MCF 10A (cell line): ENCODE data around the gene LDLRAD4. TPM values are rescaled to one million over a fixed set of nuclear protein-coding genes. Genes with fewer than 3 reads are reported as not detected.

Source experiments
- BruUV-seq: library from RNA; stranded (reverse); fragments of 400-500 nt; replicated peaks from 2 replicates; lab custom pipeline; 2021; lab: Mats Ljungman, UMichigan
- CTCF ChIA-PET: fragments of 300-600 bp; sonication (Branson Sonifier 250); formaldehyde crosslinking; extraction: SDS; loops from one replicate; lab custom pipeline; 2021; ENCODE audit warnings: antibody characterized with exemption, inconsistent platforms; lab: Yijun Ruan, JAX
- POLR2A ChIA-PET: fragments of 300-600, 350-650 bp; sonication (Branson Sonifier 250); formaldehyde crosslinking; extraction: SDS; loops from one replicate; lab custom pipeline; 2020; ENCODE audit warnings: antibody characterized with exemption, inconsistent platforms; lab: Yijun Ruan, JAX
- DNase-seq: peaks from one replicate; pipeline ENCODE4 v3.0.0-alpha.2; 2018; ENCODE audit not compliant: unreplicated experiment
- H3K27ac Mint-ChIP-seq: one replicate; pipeline ENCODE4 v1.8.0; 2022; ENCODE audit warnings: mild to moderate bottlenecking, low read depth, mixed read lengths; ENCODE audit not compliant: unreplicated experiment
- H3K27me3 Mint-ChIP-seq: one replicate; pipeline ENCODE4 v1.8.0; 2022; ENCODE audit warnings: mixed read lengths; ENCODE audit not compliant: insufficient read depth, unreplicated experiment
- H3K36me3 Mint-ChIP-seq: one replicate; pipeline ENCODE4 v1.8.0; 2022; ENCODE audit warnings: mild to moderate bottlenecking, moderate library complexity, mixed read lengths; ENCODE audit not compliant: insufficient read depth, unreplicated experiment
- H3K4me1 Mint-ChIP-seq: one replicate; pipeline ENCODE4 v1.8.0; 2022; ENCODE audit warnings: mixed read lengths; ENCODE audit not compliant: insufficient read depth, unreplicated experiment
- H3K4me3 Mint-ChIP-seq: one replicate; pipeline ENCODE4 v1.8.0; 2022; ENCODE audit warnings: mild to moderate bottlenecking, moderate library complexity, mixed read lengths; ENCODE audit not compliant: unreplicated experiment
- H3K9me3 Mint-ChIP-seq: one replicate; pipeline ENCODE4 v1.8.0; 2022; ENCODE audit warnings: mixed read lengths; ENCODE audit not compliant: unreplicated experiment
- CTCF ChIP-seq: fragments of 200-600 bp; IDR thresholded peaks from one replicate; pipeline ENCODE4 v1.8.0; 2022; ENCODE audit warnings: antibody characterized with exemption, mild to moderate bottlenecking; ENCODE audit not compliant: unreplicated experiment
- intact Hi-C: fragments of 100-400 bp; cut with micrococcal nuclease; formaldehyde crosslinking; loops from 2 replicates; pipeline ENCODE4 v1.14.1; 2022
- total RNA-seq: library from RNA; stranded (reverse); gene quantifications from 2 replicates; pipeline ENCODE4 v1.2.3, GENCODE V29; 2022

The LDLRAD4 gene
- total RNA-seq, 1 experiment from 2014 or later, result not detected

DNA sequence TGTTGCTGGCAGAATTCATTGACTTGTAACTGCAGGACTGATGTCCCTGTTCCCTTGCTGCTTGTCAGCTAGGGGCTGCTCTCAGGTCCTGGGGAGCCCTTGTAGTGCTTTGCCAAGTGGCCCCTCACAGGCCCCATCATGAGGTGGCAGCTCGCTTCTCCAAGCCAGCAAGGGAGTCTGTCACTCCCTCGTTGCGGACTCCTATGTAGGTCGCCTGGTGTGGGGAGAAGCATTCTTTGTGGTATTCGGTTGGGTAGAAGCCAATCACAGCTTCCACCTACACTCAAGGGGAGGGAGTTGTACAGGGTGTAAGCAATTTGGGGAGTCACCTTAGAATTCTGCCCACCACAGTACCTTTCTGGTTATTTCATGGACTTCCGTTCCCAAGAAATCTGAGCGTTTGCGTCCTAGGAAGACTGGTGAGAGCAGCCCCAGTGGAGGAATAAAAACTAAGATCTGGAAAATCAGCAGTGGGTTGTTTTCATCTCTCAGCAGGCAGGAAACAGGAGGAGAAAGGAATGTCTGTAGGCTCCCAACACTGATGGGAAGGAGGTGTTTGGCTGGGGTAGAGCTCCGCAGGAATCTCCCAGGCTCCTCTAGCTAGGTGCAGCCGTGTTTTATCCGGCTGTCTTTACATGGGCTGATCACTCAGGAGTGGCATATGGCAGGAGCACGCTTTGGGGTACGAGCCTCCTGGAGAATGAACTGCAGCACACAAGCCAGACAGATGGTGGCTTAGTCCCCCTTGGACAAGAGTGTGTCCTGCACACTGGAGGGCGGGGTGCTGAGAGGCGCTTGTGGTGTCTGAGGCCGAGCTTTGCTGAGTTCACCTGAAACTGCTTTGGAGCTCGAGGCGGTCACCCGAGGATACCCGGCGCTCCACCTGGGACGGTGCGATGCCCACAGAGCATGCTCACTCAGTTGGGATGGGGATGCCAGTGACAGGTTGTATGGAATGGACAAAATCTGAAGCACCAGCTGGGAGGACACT is 58.3 kb downstream of the LDLRAD4 start:
- ChIA-PET CTCF (interaction anchor here (0.6 kb wide), 1 partner anchor 9 kb away, joined by 3 read pairs; no protein-coding TSS in a partner anchor), POLR2A (interaction anchor here (0.7 kb wide), 1 partner anchor 9 kb away, joined by 3 read pairs; no protein-coding TSS in a partner anchor)
- intact Hi-C loops, result no loop called here
- no peak for DNase-seq
- BruUV-seq, result no TSS peak
- peaks cover 7% of the 10 kb centered on the region for H3K9me3 Mint-ChIP-seq
- H3K27me3 Mint-ChIP-seq, result no peaks in the 10 kb centered on the region
- no peaks in the 10 kb centered on the region for H3K36me3 Mint-ChIP-seq
- no peak overlapping the region for H3K4me3 Mint-ChIP-seq
- H3K4me1 Mint-ChIP-seq, result no peaks in the 10 kb centered on the region
- TF ChIP-seq CTCF, result no peak
- H3K27ac Mint-ChIP-seq, result no peak overlapping the region

DNA sequence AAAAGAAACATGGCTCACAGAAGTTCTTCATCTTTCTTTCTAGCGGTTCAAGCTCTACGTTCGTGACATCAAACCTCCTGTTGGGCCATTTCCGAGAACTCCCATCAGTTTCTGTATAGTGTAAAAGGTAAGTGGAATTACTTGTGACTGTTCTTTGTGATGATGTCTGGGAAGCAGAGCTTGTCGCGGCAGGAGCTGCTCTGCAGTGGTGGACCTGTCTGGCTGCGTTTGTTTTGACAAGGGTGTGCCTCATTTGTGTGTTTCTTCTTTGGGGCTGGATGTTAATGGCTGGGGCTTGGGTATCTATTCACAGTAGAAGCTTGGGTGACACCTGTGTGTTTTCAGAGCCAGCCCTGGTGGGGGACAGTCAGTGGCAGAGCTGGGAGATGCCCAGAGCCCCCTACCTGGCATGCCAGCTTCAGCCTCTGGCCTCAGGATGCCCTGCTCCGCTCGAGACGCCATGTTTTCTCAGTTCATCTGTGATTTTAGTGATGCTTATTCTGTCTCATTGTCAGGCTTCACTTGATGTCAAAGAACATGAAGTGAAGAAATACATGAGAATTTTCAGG is 59.6 kb downstream of the LDLRAD4 start:
- intact Hi-C loops, result no loop called here
- no peak for TF ChIP-seq CTCF
- Mint-ChIP-seq H3K27me3 (no peaks in the 10 kb centered on the region), H3K4me3 (no peak overlapping the region), H3K27ac (no peak overlapping the region), H3K4me1 (no peaks in the 10 kb centered on the region), H3K36me3 (no peaks in the 10 kb centered on the region), H3K9me3 (peaks cover 7% of the 10 kb centered on the region)
- DNase-seq, result no peak
- ChIA-PET POLR2A (interaction anchor here (0.7 kb wide), 1 partner anchor 32 kb away, joined by 3 read pairs; no protein-coding TSS in a partner anchor), CTCF (no interaction called here)
- no TSS peak for BruUV-seq

DNA sequence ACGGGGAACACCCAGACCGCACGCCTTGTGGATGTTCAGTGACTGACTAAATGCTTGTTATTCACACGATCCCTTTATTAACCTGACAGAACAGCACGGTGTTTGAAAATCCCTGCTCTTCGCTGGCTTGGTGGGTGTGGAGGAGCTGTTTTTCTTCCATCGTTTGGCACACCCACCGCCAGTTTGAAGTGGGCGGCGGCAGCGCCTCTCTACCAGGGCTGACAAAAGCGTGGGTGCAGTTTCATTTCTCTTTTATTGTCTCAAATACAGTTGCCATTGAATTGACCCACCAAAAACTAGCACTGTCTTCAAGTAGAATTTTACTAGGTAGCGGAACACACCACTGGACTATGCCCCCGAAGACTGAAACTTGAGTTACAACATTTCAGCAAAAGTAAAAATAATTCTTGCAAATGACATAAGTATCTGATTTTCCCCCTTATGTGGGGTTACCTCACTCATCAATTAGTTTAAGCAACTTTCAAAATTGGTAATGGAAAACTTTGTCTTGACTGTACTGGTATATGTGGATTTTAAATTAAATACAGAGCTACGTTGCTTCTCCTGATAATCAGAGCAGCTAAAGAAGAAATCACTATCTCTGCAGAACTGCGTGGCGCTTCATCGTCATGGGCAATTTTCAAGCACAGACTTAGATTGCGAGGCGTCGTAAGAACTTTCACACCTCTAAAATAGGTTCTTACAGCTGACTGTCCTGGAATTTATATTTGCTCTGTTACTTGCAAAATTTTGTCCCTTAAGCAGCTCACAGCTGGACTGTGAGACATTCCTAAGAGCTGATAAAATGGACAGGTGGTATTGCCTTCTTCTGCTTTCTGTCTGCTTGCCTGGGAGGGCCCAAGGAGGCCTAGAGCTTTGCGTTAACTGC is 60.9 kb downstream of the LDLRAD4 start:
- no TSS peak for BruUV-seq
- intact Hi-C loops, result no loop called here
- H3K9me3 Mint-ChIP-seq, result peaks cover 2% of the 10 kb centered on the region
- no peak for DNase-seq
- POLR2A ChIA-PET, result no interaction called here
- no peak overlapping the region for H3K27ac Mint-ChIP-seq
- H3K4me3 Mint-ChIP-seq, result no peak overlapping the region
- TF ChIP-seq CTCF, result no peak
- CTCF ChIA-PET, result interaction anchor here (0.6 to 1.0 kb wide), 2 partner anchors 68 to 318 kb away, joined by 3 read pairs; no protein-coding TSS in a partner anchor
- no peaks in the 10 kb centered on the region for H3K4me1 Mint-ChIP-seq
- H3K36me3 Mint-ChIP-seq, result no peaks in the 10 kb centered on the region
- H3K27me3 Mint-ChIP-seq, result no peaks in the 10 kb centered on the region
